ENCODE results near the gene MAP3K4.
"Not testable (repeated sequence)": the region's sequence is repeated elsewhere in the genome, so short reads cannot be mapped to it uniquely, and the experiment has no call there.

The MAP3K4 gene

GRCh38 chr6:160972111-160972510, 19.5 kb upstream of the MAP3K4 start:
- no peak for DNase-seq (ENCODE audit: low read depth in 2 of 2)

DNA sequence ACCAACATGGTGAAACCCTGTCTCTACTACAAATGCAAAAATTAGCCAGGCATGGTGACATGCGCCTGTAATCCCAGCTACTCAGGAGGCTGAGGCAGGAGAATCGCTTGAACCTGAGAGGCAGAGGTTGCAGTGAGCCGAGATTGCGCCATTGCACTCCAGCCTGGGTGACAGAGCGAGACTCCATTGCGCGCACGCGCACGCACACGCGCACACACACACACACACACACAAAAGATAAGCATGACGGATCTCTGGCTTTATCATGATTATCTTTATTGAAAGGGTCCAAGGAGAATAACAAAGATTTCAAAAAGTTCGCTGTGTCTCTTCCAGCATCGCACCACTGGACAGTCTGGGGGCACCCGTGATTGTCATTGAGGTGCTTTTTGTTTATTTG, 19.0 kb upstream of the MAP3K4 start:
- not testable (repeated sequence) for DNase-seq (ENCODE audit: low read depth in 2 of 2)

DNA sequence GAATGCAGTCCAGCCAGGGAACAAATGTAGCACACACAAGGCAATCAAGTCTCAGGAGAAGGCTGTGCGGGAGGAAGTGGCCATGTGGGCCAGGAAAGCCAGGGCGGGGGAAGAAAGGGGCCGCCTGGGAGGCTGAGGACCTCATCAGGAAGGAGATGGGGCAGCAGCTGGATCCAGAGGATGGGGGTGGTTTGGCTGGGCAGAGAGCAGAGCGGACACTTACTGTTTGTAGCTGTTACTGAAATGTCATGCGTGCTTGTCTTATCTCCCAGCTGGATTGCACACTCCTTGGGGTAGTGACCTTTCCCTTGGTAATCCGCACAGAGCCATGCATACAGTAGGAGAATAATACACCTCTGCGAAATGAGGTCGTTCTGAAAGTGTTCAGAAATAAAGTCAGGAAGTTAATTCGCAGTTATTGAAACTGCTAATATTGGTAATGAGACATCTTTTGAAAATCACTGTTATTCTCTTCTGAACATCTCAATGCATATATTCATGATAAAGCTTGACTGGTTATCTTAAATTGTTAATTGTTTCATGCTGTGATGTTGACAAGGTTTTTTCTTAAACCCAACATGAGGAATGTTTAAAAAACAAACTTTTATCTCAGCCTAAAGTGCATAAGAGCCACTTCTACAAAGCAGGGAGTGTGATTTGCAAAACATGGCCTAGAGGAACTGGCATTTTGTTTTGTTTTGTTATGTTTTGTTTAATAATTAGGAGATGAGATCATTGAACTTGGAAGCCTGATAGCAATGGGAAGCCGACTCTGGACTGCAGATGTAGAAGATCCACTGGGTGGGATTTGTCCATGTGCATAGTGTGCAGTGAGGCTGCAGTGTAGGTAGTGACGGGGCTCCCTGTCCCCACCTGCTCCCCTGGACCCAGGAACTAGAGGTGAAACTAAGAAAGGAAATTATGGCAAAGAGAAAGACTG, 18.0 kb upstream of the MAP3K4 start:
- no peak for DNase-seq (ENCODE audit: low read depth in 2 of 2)

DNA sequence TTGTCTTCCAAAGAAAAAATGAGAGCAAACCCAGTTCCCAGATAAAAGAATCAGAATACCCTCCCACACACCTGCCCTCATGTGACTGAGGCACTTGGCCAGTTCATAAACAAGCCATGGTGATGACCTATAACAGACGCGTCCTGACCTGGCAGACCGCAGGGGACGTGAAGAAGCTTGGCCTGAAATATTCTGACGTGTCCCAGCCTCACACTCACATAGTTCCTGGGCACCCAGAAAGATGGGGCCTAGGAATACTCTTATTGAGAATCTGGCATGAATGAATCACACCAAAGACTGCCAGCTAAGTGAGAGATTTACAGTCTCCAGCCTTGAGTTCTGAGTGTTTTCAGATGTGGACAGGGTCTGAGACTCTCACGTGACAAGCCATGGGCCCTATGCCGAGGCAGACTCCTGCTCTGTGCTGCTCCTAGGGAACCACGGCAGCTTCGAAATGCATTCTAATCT, 17.2 kb upstream of the MAP3K4 start:
- DNase-seq (ENCODE audit: low read depth in 2 of 2), result no peak

DNA sequence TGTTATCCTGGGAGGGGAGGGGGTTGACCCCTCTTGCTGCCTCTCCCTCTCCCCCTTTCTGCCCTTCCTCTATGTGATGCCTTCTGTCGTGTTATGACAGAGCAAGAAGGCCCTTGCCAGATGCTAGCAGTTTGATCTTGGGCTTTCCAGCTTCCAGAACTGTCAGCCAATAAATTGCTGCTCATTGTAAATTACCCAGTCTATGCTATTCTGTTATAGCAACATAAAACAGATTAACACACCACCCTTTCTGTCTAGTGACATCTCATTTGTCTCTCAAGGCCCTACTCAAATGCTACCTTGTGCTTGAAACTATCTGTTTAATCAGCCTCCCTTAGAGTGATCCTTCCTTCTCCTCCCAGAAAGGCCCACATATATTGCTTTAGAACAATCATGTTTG, 16.4 kb upstream of the MAP3K4 start:
- no peak for DNase-seq (ENCODE audit: low read depth in 2 of 2)

GRCh38 chr6:160975961-160976360, 15.6 kb upstream of the MAP3K4 start:
- DNase-seq (ENCODE audit: low read depth in 2 of 2), result not testable (repeated sequence)

DNA sequence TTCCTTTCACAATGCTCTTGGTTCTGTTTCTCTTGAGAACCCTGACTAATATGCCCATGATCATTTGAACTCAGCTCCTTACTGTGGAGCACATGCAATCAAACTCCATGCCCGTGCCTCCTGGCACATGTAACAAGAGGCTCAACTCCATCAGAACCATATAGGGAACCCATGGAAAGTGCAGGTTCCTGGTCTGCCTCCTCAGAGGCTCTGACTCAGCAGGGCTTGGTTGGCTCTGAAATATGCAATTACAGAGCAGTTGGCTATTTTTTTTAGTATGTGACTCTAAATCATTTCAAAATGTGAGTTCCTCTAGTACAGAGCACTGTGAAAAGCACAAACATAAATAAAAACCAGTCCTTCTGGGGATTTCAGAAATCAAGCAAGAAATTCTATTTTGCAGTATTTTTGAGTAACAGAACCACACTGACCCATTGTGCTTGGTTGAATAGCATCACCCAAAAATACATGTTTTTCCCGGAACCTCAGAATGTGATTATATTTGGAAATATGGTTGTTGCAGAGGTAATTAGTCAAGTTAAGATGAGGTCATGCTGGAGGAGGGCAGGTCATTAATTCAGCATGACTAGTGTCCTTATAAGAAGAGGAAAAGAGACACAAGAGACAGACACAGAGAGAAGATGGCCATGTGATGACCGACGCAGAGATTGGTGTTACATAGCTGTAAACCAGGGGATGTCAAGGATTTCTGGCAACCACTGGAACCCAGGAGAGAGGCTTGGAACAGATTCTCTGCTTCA, 13.2 kb upstream of the MAP3K4 start:
- no peak for DNase-seq (ENCODE audit: low read depth in 2 of 2)

- DNase-seq (ENCODE audit: low read depth in 2 of 2), result no peak
Observed at GRCh38 chr6:160979061-160979708, 12.4 kb upstream of the MAP3K4 start.

- not testable (repeated sequence) for DNase-seq (ENCODE audit: low read depth in 2 of 2)
Observed at GRCh38 chr6:160983377-160983948, 8.1 kb upstream of the MAP3K4 start.

DNA sequence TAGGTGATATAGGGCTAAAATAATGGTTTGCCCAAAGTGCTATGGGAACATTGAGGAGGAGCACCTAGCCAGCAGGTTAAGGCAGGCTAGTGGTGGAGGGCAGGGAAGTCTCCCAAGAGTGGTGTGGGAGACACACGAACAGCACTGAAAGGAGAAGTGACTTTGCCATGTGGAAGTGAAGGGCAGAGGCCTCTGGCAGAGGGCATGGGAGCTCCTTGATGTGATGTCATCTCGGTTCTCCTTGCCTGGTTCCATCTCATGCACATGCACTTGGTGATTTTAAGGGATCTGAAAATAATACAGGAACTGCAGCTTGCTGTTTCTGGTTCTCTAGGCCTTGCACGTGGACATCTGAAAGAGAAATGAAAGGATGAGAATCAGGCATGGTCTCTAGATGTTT, 4.7 kb upstream of the MAP3K4 start:
- DNase-seq (ENCODE audit: low read depth in 2 of 2), result no peak

- DNase-seq (ENCODE audit: low read depth in 2 of 2), result no peak
Observed at GRCh38 chr6:160987265-160987664, 4.3 kb upstream of the MAP3K4 start.

DNA sequence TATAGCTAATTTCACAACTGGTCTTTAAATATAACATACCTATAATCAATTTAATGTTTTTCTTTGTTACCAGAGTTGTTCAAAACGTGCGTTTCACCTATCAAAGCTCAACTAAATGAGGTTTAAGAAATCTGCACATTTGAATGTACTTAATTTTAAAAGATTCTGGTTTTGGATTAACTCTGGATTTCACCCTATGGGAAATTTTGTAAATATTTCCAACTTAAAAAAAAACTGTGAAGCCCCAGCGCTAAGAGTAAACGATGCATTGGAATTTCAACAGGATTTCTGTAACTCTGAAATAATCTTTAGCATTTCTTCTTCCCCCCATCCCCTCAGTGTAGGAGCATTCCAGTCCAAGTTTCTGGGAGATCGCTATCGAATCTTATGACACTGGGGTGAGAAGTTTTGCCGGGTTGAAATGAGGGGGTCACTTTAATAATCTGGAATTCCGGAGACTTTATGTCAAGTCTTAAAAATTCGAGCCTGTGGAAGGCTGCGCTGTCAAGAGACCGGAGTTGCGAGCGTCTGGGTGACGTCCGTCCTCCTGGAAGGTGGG, 643 bp upstream of the MAP3K4 start:
- DNase-seq (ENCODE audit: low read depth in 2 of 2), result no peak

DNA sequence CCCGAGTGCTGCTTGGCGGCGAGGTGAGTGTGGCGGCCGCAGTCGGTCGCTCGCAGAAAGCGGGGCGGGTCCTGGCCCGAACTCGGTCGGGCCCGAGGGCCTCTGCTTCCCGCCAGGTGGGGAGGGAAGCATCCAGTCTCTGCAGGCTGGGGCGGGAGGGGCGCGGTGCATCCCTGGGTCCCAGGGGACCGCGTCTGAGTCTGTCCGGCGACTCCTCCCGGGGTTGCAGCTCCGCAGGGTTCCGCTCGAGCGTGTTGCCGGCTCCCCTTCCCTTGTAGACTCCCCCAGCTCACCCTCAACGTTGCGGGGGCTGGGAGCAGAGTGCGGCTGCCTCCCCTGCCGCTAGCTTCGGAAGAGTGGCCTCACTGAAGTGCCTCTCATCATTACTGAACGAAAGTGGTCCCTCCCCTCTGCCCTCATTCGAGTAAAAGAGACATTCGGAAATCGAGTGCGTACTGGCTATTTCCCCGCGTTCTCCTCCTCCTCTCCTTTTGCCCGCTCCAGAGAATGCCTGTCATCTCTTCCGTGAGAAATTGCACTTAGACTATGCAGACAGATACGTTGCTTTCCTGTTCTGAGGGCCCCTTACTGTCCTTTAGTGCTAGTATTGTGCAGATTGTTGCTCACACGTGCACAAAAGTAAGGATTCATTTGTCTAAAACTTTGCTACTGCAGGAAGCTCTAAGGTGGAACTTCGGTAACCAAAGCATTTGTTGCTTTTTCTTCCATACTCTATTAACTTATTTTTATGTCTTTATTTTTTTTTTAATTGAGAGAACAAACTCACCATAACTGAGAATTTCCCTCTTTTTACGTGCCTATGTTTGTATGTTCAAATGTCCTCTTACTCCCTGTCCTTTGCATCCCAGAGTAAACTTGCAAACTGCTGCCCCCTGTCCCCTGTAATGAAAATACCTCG, 751 bp downstream of the MAP3K4 start:
- peak in 1 of 2 donors; percentile 54 for DNase-seq (ENCODE audit: low read depth in 2 of 2)

- DNase-seq (ENCODE audit: low read depth in 2 of 2), result no peak
Observed at GRCh38 chr6:160992980-160993314, 1.4 kb downstream of the MAP3K4 start.

GRCh38 chr6:160995271-160995670, 3.7 kb downstream of the MAP3K4 start:
- DNase-seq (ENCODE audit: low read depth in 2 of 2), result no peak

- no peak for DNase-seq (ENCODE audit: low read depth in 2 of 2)
Observed at GRCh38 chr6:160996131-160996601, 4.6 kb downstream of the MAP3K4 start.

DNA sequence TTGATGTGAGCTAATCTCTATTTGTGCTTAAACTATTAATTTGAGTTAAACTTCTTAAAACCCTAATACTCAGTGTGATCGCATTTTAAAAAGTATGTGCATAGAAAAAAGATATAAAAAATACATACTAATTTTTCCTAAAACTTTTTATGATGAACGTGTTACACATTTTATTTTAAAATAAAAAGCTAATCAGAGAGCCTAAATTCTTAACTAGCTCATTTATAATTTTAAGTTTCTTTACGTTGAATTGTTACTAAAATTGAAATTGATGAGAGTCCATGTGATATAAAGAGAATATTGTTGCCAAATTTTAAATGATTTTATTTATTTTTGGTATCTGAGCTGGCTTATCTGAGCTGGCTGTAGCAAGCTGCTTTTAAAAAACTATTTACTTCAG, 6.6 kb downstream of the MAP3K4 start:
- no peak for DNase-seq (ENCODE audit: low read depth in 2 of 2)

- no peak for DNase-seq (ENCODE audit: low read depth in 2 of 2)
Observed at GRCh38 chr6:160998766-160999165, 7.2 kb downstream of the MAP3K4 start.

- no peak for DNase-seq (ENCODE audit: low read depth in 2 of 2)
Observed at GRCh38 chr6:160999516-160999915, 7.9 kb downstream of the MAP3K4 start.

GRCh38 chr6:161000632-161001031, 9.1 kb downstream of the MAP3K4 start:
- no peak for DNase-seq (ENCODE audit: low read depth in 2 of 2)
